Adrenal gland (tissue), 5 donors: ENCODE measurements around the gene EEF1AKMT4.
A peak's percentile ranks its signal among the peaks of the same experiment; 100 is the strongest.

ENCODE experiments used
- CTCF ChIP-seq, 6 experiments: fragments of 450-650 bp in 4 of 6; fragments of 200-600 bp in 2 of 6; sonication (generic) in 1 of 6; IDR thresholded peaks; 1 replicate in 5 of 6; 2 replicates in 1 of 6; pipeline versions ENCODE4 v1.5.1 to v1.8.0; 2016 to 2021; ENCODE audit warnings: antibody characterized with exemption in 6 of 6, mild to moderate bottlenecking in 2 of 6, moderate library complexity in 1 of 6
- POLR2A ChIP-seq, 2 donors: fragments of 450-650 bp; IDR thresholded peaks; one replicate each; pipeline ENCODE4 v1.6.1; 2017; ENCODE audit warnings: antibody characterized with exemption in 2 of 2, mild to moderate bottlenecking in 2 of 2, moderate library complexity in 1 of 2
- donor health status: DM: no; HTN: no; CAD: no.

- TF ChIP-seq CTCF (IDR thresholded peaks at IDR 0.05) (peak in 5 of 6 experiments; percentile 15 to 32 (median 29)), POLR2A (IDR thresholded peaks at IDR 0.05) (no peak)
These were observed 56.1 kb downstream of the EEF1AKMT4 start for GRCh38 chr3:184305577-184305976.
